ENCODE measurements around the gene TGFBR3. TPM values are rescaled to one million over a fixed set of nuclear protein-coding genes. Genes with fewer than 3 reads are reported as not detected.

TGFBR3 gene
- total RNA-seq, 1 experiment from 2014 or later = 2.4 TPM

DNA sequence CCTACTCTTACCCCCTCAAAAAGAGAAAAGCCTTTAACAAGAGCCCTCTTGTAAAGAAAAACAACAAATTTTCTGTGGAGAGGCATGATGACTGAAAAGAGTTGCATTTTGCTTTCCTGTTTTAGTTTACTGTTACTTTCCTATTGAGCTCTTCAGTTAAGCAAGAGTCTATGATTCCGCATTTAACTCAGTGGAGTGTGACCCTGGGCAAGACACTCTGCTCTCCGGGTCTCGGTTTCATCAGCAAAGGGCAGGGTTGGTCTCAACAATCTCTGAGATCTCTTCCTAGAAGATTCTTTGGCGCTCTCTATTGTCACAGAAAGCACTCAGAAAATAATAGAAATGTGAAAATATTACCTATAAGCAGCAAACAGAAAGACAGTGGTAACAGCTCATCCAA lies 175.7 kb downstream of the TGFBR3 start:
- Histone ChIP-seq H3K27me3 (ENCODE audit: insufficient read depth, low read length) (no peaks in the 10 kb centered on the region), H4K5ac (ENCODE audit: insufficient read length, low read depth, low read length) (no peak overlapping the region), H2AK5ac (ENCODE audit: insufficient read length, low read length) (no peak overlapping the region), H4K20me1 (ENCODE audit: control insufficient read depth, insufficient read depth, insufficient read length) (no peaks in the 10 kb centered on the region), H3K4ac (ENCODE audit: low read depth, low read length) (no peak overlapping the region), H3K14ac (ENCODE audit: insufficient read depth, low read length) (no peak overlapping the region), H2BK120ac (ENCODE audit: low read depth, low read length, poor library complexity, severe bottlenecking) (no peak overlapping the region), H3K4me2 (ENCODE audit: insufficient read depth, insufficient read length, low read length) (no peak overlapping the region), H2BK12ac (ENCODE audit: insufficient read length, low read depth, low read length) (no peak overlapping the region), H3K4me1 (ENCODE audit: insufficient read depth, low read length) (no peaks in the 10 kb centered on the region), H2AFZ (ENCODE audit: low read length) (no peak overlapping the region), H3K23ac (ENCODE audit: insufficient read length, low read depth, low read length) (no peak overlapping the region), H3K9me3 (ENCODE audit: control insufficient read depth, low read depth, low read length) (no peaks in the 10 kb centered on the region), H2BK15ac (ENCODE audit: low read depth, low read length) (no peak overlapping the region), H3K27ac (ENCODE audit: insufficient read length, low read depth, low read length) (no peak overlapping the region), H3K18ac (ENCODE audit: insufficient read length, low read depth, low read length) (no peak overlapping the region), H3K79me2 (ENCODE audit: insufficient read depth, low read length) (no peaks in the 10 kb centered on the region), H2BK20ac (ENCODE audit: low read depth, low read length, poor library complexity, severe bottlenecking) (no peak overlapping the region), H4K8ac (replicated peaks; ENCODE audit: insufficient read length, low read depth, low read length) (no peak overlapping the region), H3K23me2 (ENCODE audit: insufficient read length, low read depth, low read length, poor library complexity, severe bottlenecking) (no peaks in the 10 kb centered on the region), H3T11ph (ENCODE audit: low read length) (no peak overlapping the region), H3K79me1 (ENCODE audit: insufficient read depth, low read depth, low read length, poor library complexity, severe bottlenecking) (no peaks in the 10 kb centered on the region), H3K9ac (ENCODE audit: extremely low read depth, insufficient read length, low read length) (no peak overlapping the region), H3K56ac (ENCODE audit: insufficient read length, low read depth, low read length) (no peak overlapping the region), H2BK5ac (ENCODE audit: insufficient read length, low read length) (no peak overlapping the region), H4K91ac (ENCODE audit: insufficient read length, low read depth, low read length) (no peak overlapping the region)
- Mint-ChIP-seq H3K4me1 (peaks cover 21 to 35% of the 10 kb centered on the region in 2 experiments), H3K36me3 (ENCODE audit: insufficient read depth in 1 of 3, low read depth in 3 of 3) (no peaks in the 10 kb centered on the region; a peak in 1 of 7 replicates), H3K27me3 (ENCODE audit: low read depth) (no peaks in the 10 kb centered on the region), H3K27ac (no peak overlapping the region), H3K4me3 (no peak overlapping the region), H3K9me3 (no peaks in the 10 kb centered on the region)
- WGBS (ENCODE audit: extremely low coverage, insufficient read length, low lambda C conversion rate) = no CpG with 5 or more reads among the region's 4 CpGs
- TF ChIP-seq, protein P1, sequence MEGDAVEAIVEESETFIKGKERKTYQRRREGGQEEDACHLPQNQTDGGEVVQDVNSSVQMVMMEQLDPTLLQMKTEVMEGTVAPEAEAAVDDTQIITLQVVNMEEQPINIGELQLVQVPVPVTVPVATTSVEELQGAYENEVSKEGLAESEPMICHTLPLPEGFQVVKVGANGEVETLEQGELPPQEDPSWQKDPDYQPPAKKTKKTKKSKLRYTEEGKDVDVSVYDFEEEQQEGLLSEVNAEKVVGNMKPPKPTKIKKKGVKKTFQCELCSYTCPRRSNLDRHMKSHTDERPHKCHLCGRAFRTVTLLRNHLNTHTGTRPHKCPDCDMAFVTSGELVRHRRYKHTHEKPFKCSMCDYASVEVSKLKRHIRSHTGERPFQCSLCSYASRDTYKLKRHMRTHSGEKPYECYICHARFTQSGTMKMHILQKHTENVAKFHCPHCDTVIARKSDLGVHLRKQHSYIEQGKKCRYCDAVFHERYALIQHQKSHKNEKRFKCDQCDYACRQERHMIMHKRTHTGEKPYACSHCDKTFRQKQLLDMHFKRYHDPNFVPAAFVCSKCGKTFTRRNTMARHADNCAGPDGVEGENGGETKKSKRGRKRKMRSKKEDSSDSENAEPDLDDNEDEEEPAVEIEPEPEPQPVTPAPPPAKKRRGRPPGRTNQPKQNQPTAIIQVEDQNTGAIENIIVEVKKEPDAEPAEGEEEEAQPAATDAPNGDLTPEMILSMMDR (conservative IDR thresholded peaks at IDR 0.05) = no peak
- no peak for DNase-seq
